ENCODE measurements around the gene SPAG8.

DNA sequence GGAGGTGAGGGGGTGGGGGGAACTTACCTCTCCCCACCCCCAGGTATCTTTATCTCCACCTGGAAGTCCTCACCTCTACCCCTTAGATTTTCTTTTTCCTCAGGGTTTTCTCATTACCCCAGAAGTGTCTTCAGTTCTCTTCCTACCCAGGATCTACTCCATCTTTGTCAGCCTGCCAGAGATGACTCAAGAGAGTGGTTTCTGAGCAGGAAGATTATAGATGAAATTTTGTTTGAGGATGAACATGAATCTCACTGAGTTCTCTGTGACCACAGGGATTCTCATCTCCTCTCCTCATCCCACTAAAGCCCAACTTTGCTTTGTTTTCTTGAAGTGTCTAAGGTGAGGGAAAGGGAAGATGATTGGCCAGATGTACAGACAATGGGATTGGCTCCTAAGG lies 8.0 kb upstream of the SPAG8 start:
- TF ChIP-seq GATA2 (IDR thresholded peaks at IDR 0.05; ENCODE audit: low read depth, low read length) (no peak), GATA3 (IDR thresholded peaks at IDR 0.05; ENCODE audit: low read depth, low read length) (no peak)
